Activated naive CD4-positive, alpha-beta T cell (primary cell): ENCODE data around the gene ADRA2B.
A peak's percentile ranks its signal among the peaks of the same experiment; 100 is the strongest.
"Not testable (repeated sequence)": the region's sequence is repeated elsewhere in the genome, so short reads cannot be mapped to it uniquely, and the experiment has no call there.

Experiments
- DNase-seq, 4 experiments: peaks; one replicate each; lab custom pipeline; 2025; lab: John Stamatoyannopoulos, UW

Gene ADRA2B

GRCh38 chr2:96116424-96116878 is at the start of gene ADRA2B:
ADRA2B (minus strand) TSS chr2:96116571; CDS start chr2:96116149, 422 bp downstream.
- DNase-seq = peak in 3 of 4 experiments; percentile 33 to 72 (median 46)

GRCh38 chr2:96164459-96165184 is 48.3 kb upstream of the ADRA2B start:
- DNase-seq = no peak

GRCh38 chr2:96163768-96164429 is 47.5 kb upstream of the ADRA2B start:
- peak in 3 of 4 experiments; percentile 17 to 37 (median 33) for DNase-seq

- no peak for DNase-seq
These were observed 47.0 kb upstream of the ADRA2B start for GRCh38 chr2:96163415-96163767.

GRCh38 chr2:96161898-96162297 is 45.5 kb upstream of the ADRA2B start:
- no peak for DNase-seq

GRCh38 chr2:96160366-96160765 is 44.0 kb upstream of the ADRA2B start:
- not testable (repeated sequence) for DNase-seq

GRCh38 chr2:96159084-96159830 is 42.9 kb upstream of the ADRA2B start:
- peak in 1 of 4 experiments; percentile 25 for DNase-seq

GRCh38 chr2:96158554-96158940 is 42.2 kb upstream of the ADRA2B start:
- DNase-seq = no peak

GRCh38 chr2:96157649-96158553 is 41.5 kb upstream of the ADRA2B start:
- peak; percentile 40 to 83 (median 68) for DNase-seq

GRCh38 chr2:96156926-96157648 is 40.7 kb upstream of the ADRA2B start:
- DNase-seq = no peak

GRCh38 chr2:96156011-96156820 is 39.8 kb upstream of the ADRA2B start:
- DNase-seq = no peak

- no peak for DNase-seq
These were observed 38.4 kb upstream of the ADRA2B start for GRCh38 chr2:96154506-96155380.

GRCh38 chr2:96153991-96154431 is 37.6 kb upstream of the ADRA2B start:
- DNase-seq = no peak

- DNase-seq = no peak
These were observed 36.9 kb upstream of the ADRA2B start for GRCh38 chr2:96153291-96153713.

GRCh38 chr2:96152304-96153161 is 36.2 kb upstream of the ADRA2B start:
- DNase-seq = no peak

GRCh38 chr2:96151595-96152303 is 35.4 kb upstream of the ADRA2B start:
- DNase-seq = no peak
